Measurements from ENCODE around the gene PLET1.

DNA sequence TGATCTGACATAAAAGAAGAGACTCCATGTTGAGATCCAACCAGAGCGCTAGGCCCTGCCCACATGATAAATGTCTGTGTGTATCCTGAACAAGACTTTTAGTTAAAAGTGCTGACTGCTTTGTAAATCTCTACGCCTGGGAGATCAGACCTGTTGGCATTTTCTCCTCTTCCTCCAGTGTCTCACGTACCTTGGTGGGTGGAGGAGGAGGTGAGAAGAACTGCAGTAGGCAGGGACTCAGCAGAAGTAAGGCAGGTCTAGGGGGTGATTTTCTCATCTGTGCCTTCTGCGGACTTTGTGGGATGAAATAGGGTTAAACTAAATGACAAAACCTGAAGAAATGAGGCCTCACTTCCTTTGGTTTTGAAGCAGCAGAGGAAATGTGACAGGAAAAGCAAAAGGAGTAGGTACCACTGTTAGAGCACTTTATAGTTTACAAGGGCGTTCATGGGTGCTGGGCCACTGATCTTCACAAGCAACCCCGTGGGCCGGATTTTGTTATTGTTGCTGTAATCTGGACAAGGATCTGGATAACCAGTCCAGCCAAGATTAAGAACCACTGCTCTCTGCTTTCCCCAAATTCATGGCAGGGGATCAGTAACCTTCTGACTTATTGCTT, 36.7 kb upstream of the PLET1 start:
- TF ChIP-seq, protein P1, sequence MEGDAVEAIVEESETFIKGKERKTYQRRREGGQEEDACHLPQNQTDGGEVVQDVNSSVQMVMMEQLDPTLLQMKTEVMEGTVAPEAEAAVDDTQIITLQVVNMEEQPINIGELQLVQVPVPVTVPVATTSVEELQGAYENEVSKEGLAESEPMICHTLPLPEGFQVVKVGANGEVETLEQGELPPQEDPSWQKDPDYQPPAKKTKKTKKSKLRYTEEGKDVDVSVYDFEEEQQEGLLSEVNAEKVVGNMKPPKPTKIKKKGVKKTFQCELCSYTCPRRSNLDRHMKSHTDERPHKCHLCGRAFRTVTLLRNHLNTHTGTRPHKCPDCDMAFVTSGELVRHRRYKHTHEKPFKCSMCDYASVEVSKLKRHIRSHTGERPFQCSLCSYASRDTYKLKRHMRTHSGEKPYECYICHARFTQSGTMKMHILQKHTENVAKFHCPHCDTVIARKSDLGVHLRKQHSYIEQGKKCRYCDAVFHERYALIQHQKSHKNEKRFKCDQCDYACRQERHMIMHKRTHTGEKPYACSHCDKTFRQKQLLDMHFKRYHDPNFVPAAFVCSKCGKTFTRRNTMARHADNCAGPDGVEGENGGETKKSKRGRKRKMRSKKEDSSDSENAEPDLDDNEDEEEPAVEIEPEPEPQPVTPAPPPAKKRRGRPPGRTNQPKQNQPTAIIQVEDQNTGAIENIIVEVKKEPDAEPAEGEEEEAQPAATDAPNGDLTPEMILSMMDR (IDR thresholded peaks at IDR 0.05): no peak
- TF ChIP-seq POLR2A (IDR thresholded peaks at IDR 0.05): no peak
